GM12891 (cell line): ENCODE data around the gene CDC14B.

Experiments used
- PAX5 ChIP-seq: IDR thresholded peaks from 2 replicates; pipeline ENCODE4 v1.6.1; 2011; ENCODE audit warnings: low read length, moderate library complexity, mild to moderate bottlenecking; ENCODE audit not compliant: insufficient read depth, severe bottlenecking
- POLR2A ChIP-seq: IDR thresholded peaks from 2 replicates; pipeline ENCODE4 v1.6.1; 2011; ENCODE audit warnings: low read depth, low read length, control low read depth
- POLR2AphosphoS5 ChIP-seq: IDR thresholded peaks from 2 replicates; pipeline ENCODE4 v1.6.1; 2011; ENCODE audit warnings: low read depth, low read length, control low read depth
- TAF1 ChIP-seq: IDR thresholded peaks from 2 replicates; pipeline ENCODE4 v1.6.1; 2011; ENCODE audit warnings: low read depth, low read length, control low read depth

GRCh38 chr9:96620181-96620514, 505 bp upstream of the CDC14B start:
- no peak for TF ChIP-seq POLR2AphosphoS5
- no peak for TF ChIP-seq TAF1
- no peak for TF ChIP-seq POLR2A
- no peak for TF ChIP-seq PAX5
